ENCODE results near the gene CUBN. TPM values are rescaled to one million over a fixed set of nuclear protein-coding genes. Genes with fewer than 3 reads are reported as not detected.

CUBN gene
- polyA plus RNA-seq, 1 experiment: 0.76 TPM

- no peak overlapping the region for H3K4me3 ChIP-seq (ENCODE audit: low read depth, low read length)
- ChIA-PET CTCF (no interaction called here), POLR2A (no interaction called here)
- DNase-seq (ENCODE audit: low read depth, low spot score): no peak
- no peaks in the 10 kb centered on the region for H3K27me3 ChIP-seq (ENCODE audit: control insufficient read depth, insufficient read depth, low read length)
- no peak overlapping the region for H3K27ac ChIP-seq (ENCODE audit: low read depth, low read length)
- TF ChIP-seq CTCF (IDR thresholded peaks at IDR 0.05; ENCODE audit: low read depth, low read length): no peak
- no peaks in the 10 kb centered on the region for H3K9me3 ChIP-seq (ENCODE audit: control insufficient read depth, insufficient read depth, low read length)
Measured at GRCh38 chr10:16886031-16886430, 243.6 kb downstream of the CUBN start.

GRCh38 chr10:16884497-16884896 is 245.1 kb downstream of the CUBN start:
- Histone ChIP-seq H3K4me3 (ENCODE audit: low read depth, low read length) (no peak overlapping the region), H3K27ac (ENCODE audit: low read depth, low read length) (no peak overlapping the region), H3K27me3 (ENCODE audit: control insufficient read depth, insufficient read depth, low read length) (no peaks in the 10 kb centered on the region), H3K9me3 (ENCODE audit: control insufficient read depth, insufficient read depth, low read length) (no peaks in the 10 kb centered on the region)
- ChIA-PET POLR2A (no interaction called here), CTCF (no interaction called here)
- TF ChIP-seq CTCF (IDR thresholded peaks at IDR 0.05; ENCODE audit: low read depth, low read length): no peak
- DNase-seq (ENCODE audit: low read depth, low spot score): no peak

- no peak for TF ChIP-seq CTCF (IDR thresholded peaks at IDR 0.05; ENCODE audit: low read depth, low read length)
Measured at GRCh38 chr10:16883084-16883483, 246.5 kb downstream of the CUBN start.

GRCh38 chr10:16870331-16870730 is 259.3 kb downstream of the CUBN start:
- POLR2A ChIA-PET: interaction anchor here (0.6 to 1.0 kb wide), 3 partner anchors 10 to 359 kb away, joined by 3 to 4 read pairs (median 3); no protein-coding TSS in a partner anchor
- CTCF ChIA-PET: no interaction called here

More at GRCh38 chr10:16883084-16883483, 246.5 kb downstream of the CUBN start:
- Histone ChIP-seq H3K4me3 (ENCODE audit: low read depth, low read length) (no peak overlapping the region), H3K9me3 (ENCODE audit: control insufficient read depth, insufficient read depth, low read length) (no peaks in the 10 kb centered on the region), H3K27ac (ENCODE audit: low read depth, low read length) (no peak overlapping the region), H3K27me3 (ENCODE audit: control insufficient read depth, insufficient read depth, low read length) (no peaks in the 10 kb centered on the region)
- CTCF ChIA-PET: no interaction called here
- POLR2A ChIA-PET: no interaction called here
- no peak for DNase-seq (ENCODE audit: low read depth, low spot score)

GRCh38 chr10:16867990-16868389 is 261.6 kb downstream of the CUBN start:
- Histone ChIP-seq H3K27me3 (ENCODE audit: control insufficient read depth, insufficient read depth, low read length) (no peaks in the 10 kb centered on the region), H3K9me3 (ENCODE audit: control insufficient read depth, insufficient read depth, low read length) (no peaks in the 10 kb centered on the region), H3K4me3 (ENCODE audit: low read depth, low read length) (no peak overlapping the region), H3K27ac (ENCODE audit: low read depth, low read length) (no peak overlapping the region)
- no peak for TF ChIP-seq CTCF (IDR thresholded peaks at IDR 0.05; ENCODE audit: low read depth, low read length)
- ChIA-PET CTCF (interaction anchor here (1.5 kb wide), 1 partner anchor 25 kb away, joined by 4 read pairs; no protein-coding TSS in a partner anchor), POLR2A (no interaction called here)
- no peak for DNase-seq (ENCODE audit: low read depth, low spot score)

More at GRCh38 chr10:16870331-16870730, 259.3 kb downstream of the CUBN start:
- H3K27ac ChIP-seq (ENCODE audit: low read depth, low read length): no peak overlapping the region
- no peak overlapping the region for H3K4me3 ChIP-seq (ENCODE audit: low read depth, low read length)
- no peaks in the 10 kb centered on the region for H3K27me3 ChIP-seq (ENCODE audit: control insufficient read depth, insufficient read depth, low read length)
- no peak for DNase-seq (ENCODE audit: low read depth, low spot score)
- no peaks in the 10 kb centered on the region for H3K9me3 ChIP-seq (ENCODE audit: control insufficient read depth, insufficient read depth, low read length)
- TF ChIP-seq CTCF (IDR thresholded peaks at IDR 0.05; ENCODE audit: low read depth, low read length): no peak
